NCI-H2227 treated with DMSO at 0.1 percent for 48 hours (cell line): ENCODE data around the gene GADD45G.

Source experiments
- DNase-seq: peaks from one replicate; lab custom pipeline; 2025; lab: John Stamatoyannopoulos, UW

Gene GADD45G

GRCh38 chr9:89609426-89610006, 4.7 kb downstream of the GADD45G start:
- no peak for DNase-seq

GRCh38 chr9:89610391-89610925, 5.6 kb downstream of the GADD45G start:
- no peak for DNase-seq

GRCh38 chr9:89611425-89611824, 6.6 kb downstream of the GADD45G start:
- DNase-seq: no peak

GRCh38 chr9:89612566-89613278, 7.9 kb downstream of the GADD45G start:
- DNase-seq: no peak

- no peak for DNase-seq
These were observed 9.4 kb downstream of the GADD45G start for GRCh38 chr9:89613912-89614892.

GRCh38 chr9:89615661-89616060, 10.8 kb downstream of the GADD45G start:
- no peak for DNase-seq

- no peak for DNase-seq
These were observed 11.6 kb downstream of the GADD45G start for GRCh38 chr9:89616411-89616810.

GRCh38 chr9:89617978-89618377, 13.2 kb downstream of the GADD45G start:
- no peak for DNase-seq

- no peak for DNase-seq
These were observed 14.2 kb downstream of the GADD45G start for GRCh38 chr9:89619019-89619418.

- DNase-seq: no peak
These were observed 14.8 kb downstream of the GADD45G start for GRCh38 chr9:89619424-89620138.

- no peak for DNase-seq
These were observed 16.2 kb downstream of the GADD45G start for GRCh38 chr9:89621031-89621430.

- DNase-seq: no peak
These were observed 16.9 kb downstream of the GADD45G start for GRCh38 chr9:89621676-89622075.

- no peak for DNase-seq
These were observed 18.4 kb downstream of the GADD45G start for GRCh38 chr9:89622933-89623861.

GRCh38 chr9:89623925-89624420, 19.2 kb downstream of the GADD45G start:
- no peak for DNase-seq

- DNase-seq: no peak
These were observed 21.2 kb downstream of the GADD45G start for GRCh38 chr9:89625721-89626687.

- DNase-seq: no peak
These were observed 22.0 kb downstream of the GADD45G start for GRCh38 chr9:89626741-89627265.

GRCh38 chr9:89628601-89629000, 23.8 kb downstream of the GADD45G start:
- no peak for DNase-seq

GRCh38 chr9:89629081-89629976, 24.5 kb downstream of the GADD45G start:
- DNase-seq: no peak
